HepG2 (cell line): ENCODE measurements around the gene SLC16A5. TPM values are rescaled to one million over a fixed set of nuclear protein-coding genes. Genes with fewer than 3 reads are reported as not detected.
A peak's percentile ranks its signal among the peaks of the same experiment; 100 is the strongest.

ENCODE experiments used
- ATF4 ChIP-seq, 2 experiments: fragments of 450-650 bp in 1 of 2; sonication (generic) in 1 of 2; formaldehyde crosslinking; IDR thresholded peaks; 2 replicates each; pipeline versions ENCODE4 v1.5.0 to v1.8.0; 2020 to 2022; ENCODE audit warnings: mild to moderate bottlenecking in 1 of 2, missing genetic modification reagents in 1 of 2
- CAMTA2 ChIP-seq: sonication (generic); formaldehyde crosslinking; IDR thresholded peaks from 2 replicates; pipeline ENCODE4 v1.4.0; 2020; ENCODE audit warnings: mild to moderate bottlenecking, missing genetic modification reagents, borderline replicate concordance
- DDIT3 ChIP-seq: sonication (generic); formaldehyde crosslinking; IDR thresholded peaks from 2 replicates; pipeline ENCODE4 v1.4.0; 2020; ENCODE audit warnings: mild to moderate bottlenecking, missing genetic modification reagents
- GZF1 ChIP-seq: sonication (generic); formaldehyde crosslinking; IDR thresholded peaks from 2 replicates; pipeline ENCODE4 v1.5.1; 2020; ENCODE audit warnings: mild to moderate bottlenecking, missing genetic modification reagents
- KLF6 ChIP-seq: IDR thresholded peaks from 2 replicates; pipeline ENCODE4 v1.8.0; 2016; ENCODE audit warnings: missing biosample characterization, missing genetic modification reagents
- RERE ChIP-seq: IDR thresholded peaks from 2 replicates; pipeline ENCODE4 v1.6.1; 2016; ENCODE audit warnings: low read depth, missing genetic modification reagents, missing compliant biosample characterization
- RFXAP ChIP-seq: sonication (generic); formaldehyde crosslinking; IDR thresholded peaks from 2 replicates; pipeline ENCODE4 v1.4.0; 2020; ENCODE audit warnings: missing genetic modification reagents, borderline replicate concordance
- SAP130 ChIP-seq: IDR thresholded peaks from 2 replicates; pipeline ENCODE4 v1.6.1; 2016; ENCODE audit warnings: low read depth
- TSC22D2 ChIP-seq: sonication (generic); formaldehyde crosslinking; IDR thresholded peaks from 2 replicates; pipeline ENCODE4 v1.5.1; 2020; ENCODE audit warnings: missing genetic modification reagents, mild to moderate bottlenecking, borderline replicate concordance
- ZFYVE20 ChIP-seq: sonication (generic); formaldehyde crosslinking; IDR thresholded peaks from 2 replicates; pipeline ENCODE4 v1.8.0; 2023; ENCODE audit warnings: low read depth, mild to moderate bottlenecking, moderate library complexity, missing genetic modification reagents, borderline replicate concordance
- ZNF292 ChIP-seq: sonication (generic); formaldehyde crosslinking; IDR thresholded peaks from 2 replicates; pipeline ENCODE4 v1.8.1; 2022; ENCODE audit warnings: mild to moderate bottlenecking, low read depth, missing genetic modification reagents, borderline replicate concordance
- ZNF34 ChIP-seq: sonication (generic); formaldehyde crosslinking; IDR thresholded peaks from 2 replicates; pipeline ENCODE4 v1.4.0; 2020; ENCODE audit warnings: mild to moderate bottlenecking, missing genetic modification reagents, borderline replicate concordance
- ZNF382 ChIP-seq: sonication (generic); formaldehyde crosslinking; IDR thresholded peaks from 2 replicates; pipeline ENCODE4 v1.5.0; 2020; ENCODE audit warnings: missing genetic modification reagents, mild to moderate bottlenecking, borderline replicate concordance
- ZNF772 ChIP-seq: sonication (generic); formaldehyde crosslinking; IDR thresholded peaks from 2 replicates; pipeline ENCODE4 v1.5.0; 2020; ENCODE audit warnings: mild to moderate bottlenecking, missing genetic modification reagents
- polyA plus RNA-seq, 8 experiments: library from polyadenylated mRNA; depleted of rRNA in 3 of 8; stranded (reverse) in 7 of 8; unstranded in 1 of 8; fragments of >200 nt; fragmentation: Illumina TruSeq in 4 of 8; extraction: Trizol in 4 of 8; gene quantifications; 2 replicates each; pipeline versions ENCODE4 v1.2.1 to v1.2.3, GENCODE V29; 2011 to 2016; ENCODE audit warnings: low read depth in 4 of 8, missing spikeins in 1 of 8, mixed read lengths in 1 of 8; ENCODE audit not compliant: insufficient read depth in 1 of 8
- total RNA-seq, 5 experiments: library from RNA; depleted of rRNA; stranded (reverse); fragments of >200 nt; fragmentation: Illumina TruSeq; extraction: Trizol; gene quantifications; 2 replicates each; pipeline ENCODE4 v1.2.3, GENCODE V29; 2016; ENCODE audit warnings: low read depth in 1 of 5
- TF ChIP-seq, protein P1 (sequence below): sonication (generic); formaldehyde crosslinking; IDR thresholded peaks from 2 replicates; pipeline ENCODE4 v1.8.1; 2023; ENCODE audit warnings: missing genetic modification reagents, inconsistent platforms, borderline replicate concordance
- TF ChIP-seq, protein P2 (sequence below): sonication (generic); formaldehyde crosslinking; IDR thresholded peaks from 2 replicates; pipeline ENCODE4 v1.4.0; 2020; ENCODE audit warnings: mild to moderate bottlenecking, missing genetic modification reagents, borderline replicate concordance

The SLC16A5 gene
- total and polyA plus RNA-seq, 2 of the 13 experiments (the other 11 are each of a cell fraction or from before 2014, with no cell fraction given), result 0.69 to 5.6 TPM

GRCh38 chr17:75096082-75096625 lies 8.4 kb downstream of the SLC16A5 start (continued):
- no peak for TF ChIP-seq TSC22D2
- no peak for TF ChIP-seq GZF1 (CRISPR knock-in tag)
- TF ChIP-seq ZNF772 (CRISPR knock-in tag), result no peak
- no peak for TF ChIP-seq KLF6 (CRISPR knock-in tag)
- peak; percentile 95 for TF ChIP-seq SAP130 (CRISPR knock-in tag)
- no peak for TF ChIP-seq DDIT3
- TF ChIP-seq, protein P1, sequence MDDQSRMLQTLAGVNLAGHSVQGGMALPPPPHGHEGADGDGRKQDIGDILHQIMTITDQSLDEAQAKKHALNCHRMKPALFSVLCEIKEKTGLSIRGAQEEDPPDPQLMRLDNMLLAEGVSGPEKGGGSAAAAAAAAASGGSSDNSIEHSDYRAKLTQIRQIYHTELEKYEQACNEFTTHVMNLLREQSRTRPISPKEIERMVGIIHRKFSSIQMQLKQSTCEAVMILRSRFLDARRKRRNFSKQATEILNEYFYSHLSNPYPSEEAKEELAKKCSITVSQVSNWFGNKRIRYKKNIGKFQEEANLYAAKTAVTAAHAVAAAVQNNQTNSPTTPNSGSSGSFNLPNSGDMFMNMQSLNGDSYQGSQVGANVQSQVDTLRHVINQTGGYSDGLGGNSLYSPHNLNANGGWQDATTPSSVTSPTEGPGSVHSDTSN, result no peak
- no peak for TF ChIP-seq ZNF292 (CRISPR knock-in tag)
- TF ChIP-seq ZNF34 (CRISPR knock-in tag), result no peak
- TF ChIP-seq, protein P2, sequence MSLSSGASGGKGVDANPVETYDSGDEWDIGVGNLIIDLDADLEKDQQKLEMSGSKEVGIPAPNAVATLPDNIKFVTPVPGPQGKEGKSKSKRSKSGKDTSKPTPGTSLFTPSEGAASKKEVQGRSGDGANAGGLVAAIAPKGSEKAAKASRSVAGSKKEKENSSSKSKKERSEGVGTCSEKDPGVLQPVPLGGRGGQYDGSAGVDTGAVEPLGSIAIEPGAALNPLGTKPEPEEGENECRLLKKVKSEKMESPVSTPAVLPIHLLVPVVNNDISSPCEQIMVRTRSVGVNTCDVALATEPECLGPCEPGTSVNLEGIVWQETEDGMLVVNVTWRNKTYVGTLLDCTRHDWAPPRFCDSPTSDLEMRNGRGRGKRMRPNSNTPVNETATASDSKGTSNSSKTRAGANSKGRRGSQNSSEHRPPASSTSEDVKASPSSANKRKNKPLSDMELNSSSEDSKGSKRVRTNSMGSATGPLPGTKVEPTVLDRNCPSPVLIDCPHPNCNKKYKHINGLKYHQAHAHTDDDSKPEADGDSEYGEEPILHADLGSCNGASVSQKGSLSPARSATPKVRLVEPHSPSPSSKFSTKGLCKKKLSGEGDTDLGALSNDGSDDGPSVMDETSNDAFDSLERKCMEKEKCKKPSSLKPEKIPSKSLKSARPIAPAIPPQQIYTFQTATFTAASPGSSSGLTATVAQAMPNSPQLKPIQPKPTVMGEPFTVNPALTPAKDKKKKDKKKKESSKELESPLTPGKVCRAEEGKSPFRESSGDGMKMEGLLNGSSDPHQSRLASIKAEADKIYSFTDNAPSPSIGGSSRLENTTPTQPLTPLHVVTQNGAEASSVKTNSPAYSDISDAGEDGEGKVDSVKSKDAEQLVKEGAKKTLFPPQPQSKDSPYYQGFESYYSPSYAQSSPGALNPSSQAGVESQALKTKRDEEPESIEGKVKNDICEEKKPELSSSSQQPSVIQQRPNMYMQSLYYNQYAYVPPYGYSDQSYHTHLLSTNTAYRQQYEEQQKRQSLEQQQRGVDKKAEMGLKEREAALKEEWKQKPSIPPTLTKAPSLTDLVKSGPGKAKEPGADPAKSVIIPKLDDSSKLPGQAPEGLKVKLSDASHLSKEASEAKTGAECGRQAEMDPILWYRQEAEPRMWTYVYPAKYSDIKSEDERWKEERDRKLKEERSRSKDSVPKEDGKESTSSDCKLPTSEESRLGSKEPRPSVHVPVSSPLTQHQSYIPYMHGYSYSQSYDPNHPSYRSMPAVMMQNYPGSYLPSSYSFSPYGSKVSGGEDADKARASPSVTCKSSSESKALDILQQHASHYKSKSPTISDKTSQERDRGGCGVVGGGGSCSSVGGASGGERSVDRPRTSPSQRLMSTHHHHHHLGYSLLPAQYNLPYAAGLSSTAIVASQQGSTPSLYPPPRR (CRISPR knock-in tag), result no peak
- TF ChIP-seq RERE (CRISPR knock-in tag), result 0 out of 2 replicates have a peak, but pooled peaks have one; percentile 28
- no peak for TF ChIP-seq CAMTA2 (CRISPR knock-in tag)
- TF ChIP-seq ZNF382 (CRISPR knock-in tag), result no peak
- TF ChIP-seq ATF4 (CRISPR knock-in tag; IDR thresholded peaks at IDR 0.05), result no peak
- TF ChIP-seq RFXAP (CRISPR knock-in tag), result no peak
- TF ChIP-seq ZFYVE20 (CRISPR knock-in tag), result no peak
